GM12878 (cell line): ENCODE measurements around the gene FRYL. TPM values are rescaled to one million over a fixed set of nuclear protein-coding genes. Genes with fewer than 3 reads are reported as not detected.

Experiments
- ATAC-seq: fragments of 200-7000 bp; cut with Tn5 transposase; 3 replicates; pipeline ENCODE4 v1.9.1; 2020; ENCODE audit warnings: mild to moderate bottlenecking, moderate library complexity
- BruUV-seq: library from RNA; stranded (reverse); fragments of 400-500 nt; replicated peaks from 2 replicates; lab custom pipeline; 2021; lab: Mats Ljungman, UMichigan
- CTCF ChIA-PET: fragments of 300-600 bp; sonication (Branson Sonifier 250); formaldehyde crosslinking; extraction: SDS; loops from one replicate; lab custom pipeline; 2021; ENCODE audit warnings: inconsistent platforms; lab: Yijun Ruan, JAX
- POLR2A ChIA-PET: fragments of 350-600 bp; formaldehyde crosslinking; extraction: SDS; loops from one replicate; lab custom pipeline; 2021; ENCODE audit warnings: inconsistent platforms; lab: Charles Lee
- RAD21 ChIA-PET: fragments of 300-600 bp; sonication (Branson Sonifier 250); formaldehyde crosslinking; loops from one replicate; lab custom pipeline; 2023; ENCODE audit warnings: antibody characterized with exemption; ENCODE audit not compliant: unreplicated experiment; lab: Charles Lee
- SMC1A ChIA-PET: fragments of 300-600 bp; sonication (Branson Sonifier 250); formaldehyde crosslinking; loops from one replicate; lab custom pipeline; 2023; ENCODE audit not compliant: unreplicated experiment, uncharacterized antibody; lab: Charles Lee
- DNase-seq: peaks from one replicate; pipeline ENCODE4 v3.0.0-alpha.2; 2011; ENCODE audit warnings: low read depth, low spot score
- FAIRE-seq: peaks from 3 replicates; lab custom pipeline; 2011; peaks lifted over from hg19 to GRCh38; lab: Jason Lieb, UNC
- H2AFZ ChIP-seq: 2 replicates; pipeline ENCODE4 v1.6.0; 2011; ENCODE audit warnings: low read depth, low read length, control low read depth; ENCODE audit not compliant: control insufficient read depth
- H3K27ac ChIP-seq: 2 replicates; pipeline ENCODE4 v1.5.1; 2011; ENCODE audit warnings: control low read depth; ENCODE audit not compliant: control insufficient read depth, insufficient read depth
- H3K27me3 ChIP-seq, 2 experiments: replicated peaks in 1 of 2; 2 replicates each; pipeline versions ENCODE4 v1.6.0 to v1.6.1; 2011; ENCODE audit warnings: low read length in 1 of 2; ENCODE audit not compliant: control insufficient read depth in 2 of 2, insufficient read depth in 2 of 2
- H3K36me3 ChIP-seq, 2 experiments: 2 replicates each; pipeline ENCODE4 v1.5.1; 2011; ENCODE audit warnings: low read length in 1 of 2; ENCODE audit not compliant: control insufficient read depth in 2 of 2, insufficient read depth in 2 of 2
- H3K4me1 ChIP-seq: 2 replicates; pipeline ENCODE4 v1.6.1; 2011; ENCODE audit warnings: mild to moderate bottlenecking, low read length, moderate library complexity, mixed read lengths; ENCODE audit not compliant: control insufficient read depth, insufficient read depth
- H3K4me2 ChIP-seq: 2 replicates; pipeline ENCODE4 v1.6.0; 2011; ENCODE audit warnings: control low read depth; ENCODE audit not compliant: control insufficient read depth, insufficient read depth
- H3K4me3 ChIP-seq: fragments of 200-600 bp; sonication (generic); 2 replicates; pipeline ENCODE4 v1.5.1; 2016
- H3K79me2 ChIP-seq: 2 replicates; pipeline ENCODE4 v1.6.0; 2011; ENCODE audit warnings: low read length; ENCODE audit not compliant: control insufficient read depth, insufficient read depth
- H3K9ac ChIP-seq: 2 replicates; pipeline ENCODE4 v1.8.0; 2011; ENCODE audit warnings: low read length, control low read depth, mixed read lengths; ENCODE audit not compliant: control insufficient read depth, insufficient read depth
- H3K9me3 ChIP-seq: replicated peaks from 3 replicates; pipeline ENCODE4 v1.5.1; 2011; ENCODE audit warnings: mild to moderate bottlenecking, low read length; ENCODE audit not compliant: control insufficient read depth, insufficient read depth
- H4K20me1 ChIP-seq: 2 replicates; pipeline ENCODE4 v1.6.0; 2011; ENCODE audit not compliant: control insufficient read depth, insufficient read depth
- BRCA1 ChIP-seq: IDR thresholded peaks from 2 replicates; pipeline ENCODE4 v1.6.1; 2011; ENCODE audit warnings: low read depth, low read length, improper control_type of control experiment
- GABPA ChIP-seq: IDR thresholded peaks from 2 replicates; pipeline ENCODE4 v1.6.1; 2014; ENCODE audit warnings: antibody characterized with exemption, low read depth, mild to moderate bottlenecking, inconsistent platforms
- MEF2B ChIP-seq: fragments of 450-650 bp; IDR thresholded peaks from 2 replicates; pipeline ENCODE4 v1.6.1; 2018; ENCODE audit warnings: mild to moderate bottlenecking, moderate library complexity; ENCODE audit not compliant: partially characterized antibody, poor library complexity, severe bottlenecking
- MTA2 ChIP-seq: fragments of 450-650 bp; IDR thresholded peaks from 2 replicates; pipeline ENCODE4 v1.6.1; 2016; ENCODE audit warnings: low read depth, mild to moderate bottlenecking, moderate library complexity
- SREBF2 ChIP-seq: IDR thresholded peaks from 2 replicates; pipeline ENCODE4 v1.6.1; 2012; ENCODE audit warnings: mild to moderate bottlenecking, low read length
- TCF12 ChIP-seq: IDR thresholded peaks from 2 replicates; pipeline ENCODE4 v1.6.1; 2011; ENCODE audit warnings: low read depth, mild to moderate bottlenecking, low read length
- in situ Hi-C: fragments of 300-500 bp; cut with MboI; formaldehyde crosslinking; loops from 9 replicates; pipeline ENCODE4 v1.14.3; 2018; ENCODE audit warnings: mixed read lengths
- intact Hi-C: fragments of 100-400 bp; cut with micrococcal nuclease; formaldehyde crosslinking; loops from one replicate; pipeline ENCODE4 v1.14.2; 2022; ENCODE audit not compliant: unreplicated experiment
- polyA plus RNA-seq, 11 experiments: library from polyadenylated mRNA; depleted of rRNA in 4 of 11; unstranded in 6 of 11; stranded (reverse) in 5 of 11; fragments of >200 nt; fragmentation: Nextera tagmentation in 4 of 11; fragmentation: Illumina TruSeq in 1 of 11; extraction: Ambion mirVana in 4 of 11; extraction: Trizol in 1 of 11; gene quantifications; 1 replicate in 1 of 11; 2 replicates in 10 of 11; pipeline versions ENCODE4 v1.2.1 to v1.2.3, GENCODE V29; 2011 to 2016; ENCODE audit warnings: inconsistent platforms in 2 of 11, missing spikeins in 2 of 11, low read depth in 1 of 11
- total RNA-seq, 4 experiments: library from RNA; depleted of rRNA in 3 of 4; stranded (reverse); fragments of >200 nt in 3 of 4; fragmentation: Illumina TruSeq in 1 of 4; extraction: Trizol in 1 of 4; gene quantifications; 2 replicates each; pipeline versions ENCODE4 v1.2.1 to v1.2.3, GENCODE V29; 2013 to 2021
- TF ChIP-seq, protein P1 (sequence below): IDR thresholded peaks from 2 replicates; pipeline ENCODE4 v1.6.1; 2011; ENCODE audit warnings: low read depth, mild to moderate bottlenecking, low read length, moderate library complexity, borderline replicate concordance; ENCODE audit errors: extremely low read depth
- TF ChIP-seq, protein P2 (sequence below): fragments of 450-650 bp; IDR thresholded peaks from 2 replicates; pipeline ENCODE4 v1.6.1; 2017; ENCODE audit warnings: low read depth, mild to moderate bottlenecking, moderate library complexity
- TF ChIP-seq, protein P3 (sequence below): fragments of 450-650 bp; IDR thresholded peaks from 2 replicates; pipeline ENCODE4 v1.6.1; 2017; ENCODE audit warnings: mild to moderate bottlenecking, moderate library complexity
- TF ChIP-seq, protein P4 (sequence below): IDR thresholded peaks from 2 replicates; pipeline ENCODE4 v1.6.1; 2012; ENCODE audit warnings: improper control_type of control experiment, low read depth, low read length; ENCODE audit not compliant: insufficient replicate concordance
- TF ChIP-seq, protein P5 (sequence below): IDR thresholded peaks from 2 replicates; pipeline ENCODE4 v1.6.1; 2011; ENCODE audit warnings: low read depth, low read length, improper control_type of control experiment, borderline replicate concordance

The FRYL gene
- total and polyA plus RNA-seq, 10 of the 15 experiments (the other 5 are each of a cell fraction or from before 2014, with no cell fraction given) = 10.3 to 50.6 (median 28.7) TPM

DNA sequence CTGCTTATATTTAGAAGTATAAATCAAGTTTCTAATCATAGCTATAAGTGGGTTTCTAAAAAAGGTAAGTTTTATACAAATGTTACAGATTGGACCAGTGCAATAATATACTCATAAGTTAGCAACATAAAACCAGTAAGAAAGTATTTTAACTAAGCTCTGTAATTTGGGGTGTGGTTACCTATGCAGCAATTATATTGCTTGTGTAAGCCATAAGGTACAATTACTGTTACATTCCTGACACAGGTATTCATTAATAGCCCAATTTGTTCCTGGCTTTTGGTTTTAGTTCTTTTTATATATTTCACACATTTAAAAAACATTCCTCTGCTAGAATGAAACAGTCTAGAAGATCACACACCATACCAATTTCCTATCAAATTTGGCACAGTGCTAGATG lies 115.1 kb downstream of the FRYL start:
- ChIA-PET CTCF (interaction anchor here (0.9 to 1.6 kb wide), 2 partner anchors 11 to 17 kb away, joined by 3 to 5 read pairs; no protein-coding TSS in a partner anchor), RAD21 (interaction anchor here (0.9 to 1.1 kb wide), 2 partner anchors 8 to 24 kb away, joined by 3 read pairs; no protein-coding TSS in a partner anchor), SMC1A (interaction anchor here (0.7 to 1.6 kb wide), 7 partner anchors 11 to 182 kb away, joined by 3 to 8 read pairs (median 4); no protein-coding TSS in a partner anchor), POLR2A (no interaction called here)
- H3K36me3 ChIP-seq = no peaks in the 10 kb centered on the region
- no peaks in the 10 kb centered on the region for H3K4me1 ChIP-seq
- intact Hi-C loops (no loop called here), in situ Hi-C loops (no loop called here)
- peaks cover 3% of the 10 kb centered on the region for H3K79me2 ChIP-seq
- BruUV-seq = no TSS peak
- no peak overlapping the region for H2AFZ ChIP-seq
- H3K27me3 ChIP-seq = no peaks in the 10 kb centered on the region
- no peak overlapping the region for H3K4me3 ChIP-seq
- H3K27ac ChIP-seq = no peak overlapping the region
- no peak overlapping the region for H3K9ac ChIP-seq
- no peaks in the 10 kb centered on the region for H4K20me1 ChIP-seq
- no peaks in the 10 kb centered on the region; the same call in 2 of the 3 replicates for H3K9me3 ChIP-seq
- no peak for ATAC-seq
- no peak overlapping the region for H3K4me2 ChIP-seq
- no peak for FAIRE-seq
- DNase-seq = no peak
- TF ChIP-seq, protein P1, sequence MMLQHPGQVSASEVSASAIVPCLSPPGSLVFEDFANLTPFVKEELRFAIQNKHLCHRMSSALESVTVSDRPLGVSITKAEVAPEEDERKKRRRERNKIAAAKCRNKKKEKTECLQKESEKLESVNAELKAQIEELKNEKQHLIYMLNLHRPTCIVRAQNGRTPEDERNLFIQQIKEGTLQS = no peak
- TF ChIP-seq GABPA (no peak), BRCA1 (no peak), TCF12 (no peak), MEF2B (no peak), MTA2 (no peak), SREBF2 (no peak)
- TF ChIP-seq, protein P2, sequence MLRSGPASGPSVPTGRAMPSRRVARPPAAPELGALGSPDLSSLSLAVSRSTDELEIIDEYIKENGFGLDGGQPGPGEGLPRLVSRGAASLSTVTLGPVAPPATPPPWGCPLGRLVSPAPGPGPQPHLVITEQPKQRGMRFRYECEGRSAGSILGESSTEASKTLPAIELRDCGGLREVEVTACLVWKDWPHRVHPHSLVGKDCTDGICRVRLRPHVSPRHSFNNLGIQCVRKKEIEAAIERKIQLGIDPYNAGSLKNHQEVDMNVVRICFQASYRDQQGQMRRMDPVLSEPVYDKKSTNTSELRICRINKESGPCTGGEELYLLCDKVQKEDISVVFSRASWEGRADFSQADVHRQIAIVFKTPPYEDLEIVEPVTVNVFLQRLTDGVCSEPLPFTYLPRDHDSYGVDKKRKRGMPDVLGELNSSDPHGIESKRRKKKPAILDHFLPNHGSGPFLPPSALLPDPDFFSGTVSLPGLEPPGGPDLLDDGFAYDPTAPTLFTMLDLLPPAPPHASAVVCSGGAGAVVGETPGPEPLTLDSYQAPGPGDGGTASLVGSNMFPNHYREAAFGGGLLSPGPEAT = no peak
- TF ChIP-seq, protein P3, sequence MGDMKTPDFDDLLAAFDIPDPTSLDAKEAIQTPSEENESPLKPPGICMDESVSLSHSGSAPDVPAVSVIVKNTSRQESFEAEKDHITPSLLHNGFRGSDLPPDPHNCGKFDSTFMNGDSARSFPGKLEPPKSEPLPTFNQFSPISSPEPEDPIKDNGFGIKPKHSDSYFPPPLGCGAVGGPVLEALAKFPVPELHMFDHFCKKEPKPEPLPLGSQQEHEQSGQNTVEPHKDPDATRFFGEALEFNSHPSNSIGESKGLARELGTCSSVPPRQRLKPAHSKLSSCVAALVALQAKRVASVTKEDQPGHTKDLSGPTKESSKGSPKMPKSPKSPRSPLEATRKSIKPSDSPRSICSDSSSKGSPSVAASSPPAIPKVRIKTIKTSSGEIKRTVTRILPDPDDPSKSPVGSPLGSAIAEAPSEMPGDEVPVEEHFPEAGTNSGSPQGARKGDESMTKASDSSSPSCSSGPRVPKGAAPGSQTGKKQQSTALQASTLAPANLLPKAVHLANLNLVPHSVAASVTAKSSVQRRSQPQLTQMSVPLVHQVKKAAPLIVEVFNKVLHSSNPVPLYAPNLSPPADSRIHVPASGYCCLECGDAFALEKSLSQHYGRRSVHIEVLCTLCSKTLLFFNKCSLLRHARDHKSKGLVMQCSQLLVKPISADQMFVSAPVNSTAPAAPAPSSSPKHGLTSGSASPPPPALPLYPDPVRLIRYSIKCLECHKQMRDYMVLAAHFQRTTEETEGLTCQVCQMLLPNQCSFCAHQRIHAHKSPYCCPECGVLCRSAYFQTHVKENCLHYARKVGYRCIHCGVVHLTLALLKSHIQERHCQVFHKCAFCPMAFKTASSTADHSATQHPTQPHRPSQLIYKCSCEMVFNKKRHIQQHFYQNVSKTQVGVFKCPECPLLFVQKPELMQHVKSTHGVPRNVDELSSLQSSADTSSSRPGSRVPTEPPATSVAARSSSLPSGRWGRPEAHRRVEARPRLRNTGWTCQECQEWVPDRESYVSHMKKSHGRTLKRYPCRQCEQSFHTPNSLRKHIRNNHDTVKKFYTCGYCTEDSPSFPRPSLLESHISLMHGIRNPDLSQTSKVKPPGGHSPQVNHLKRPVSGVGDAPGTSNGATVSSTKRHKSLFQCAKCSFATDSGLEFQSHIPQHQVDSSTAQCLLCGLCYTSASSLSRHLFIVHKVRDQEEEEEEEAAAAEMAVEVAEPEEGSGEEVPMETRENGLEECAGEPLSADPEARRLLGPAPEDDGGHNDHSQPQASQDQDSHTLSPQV = no peak
- TF ChIP-seq, protein P4, sequence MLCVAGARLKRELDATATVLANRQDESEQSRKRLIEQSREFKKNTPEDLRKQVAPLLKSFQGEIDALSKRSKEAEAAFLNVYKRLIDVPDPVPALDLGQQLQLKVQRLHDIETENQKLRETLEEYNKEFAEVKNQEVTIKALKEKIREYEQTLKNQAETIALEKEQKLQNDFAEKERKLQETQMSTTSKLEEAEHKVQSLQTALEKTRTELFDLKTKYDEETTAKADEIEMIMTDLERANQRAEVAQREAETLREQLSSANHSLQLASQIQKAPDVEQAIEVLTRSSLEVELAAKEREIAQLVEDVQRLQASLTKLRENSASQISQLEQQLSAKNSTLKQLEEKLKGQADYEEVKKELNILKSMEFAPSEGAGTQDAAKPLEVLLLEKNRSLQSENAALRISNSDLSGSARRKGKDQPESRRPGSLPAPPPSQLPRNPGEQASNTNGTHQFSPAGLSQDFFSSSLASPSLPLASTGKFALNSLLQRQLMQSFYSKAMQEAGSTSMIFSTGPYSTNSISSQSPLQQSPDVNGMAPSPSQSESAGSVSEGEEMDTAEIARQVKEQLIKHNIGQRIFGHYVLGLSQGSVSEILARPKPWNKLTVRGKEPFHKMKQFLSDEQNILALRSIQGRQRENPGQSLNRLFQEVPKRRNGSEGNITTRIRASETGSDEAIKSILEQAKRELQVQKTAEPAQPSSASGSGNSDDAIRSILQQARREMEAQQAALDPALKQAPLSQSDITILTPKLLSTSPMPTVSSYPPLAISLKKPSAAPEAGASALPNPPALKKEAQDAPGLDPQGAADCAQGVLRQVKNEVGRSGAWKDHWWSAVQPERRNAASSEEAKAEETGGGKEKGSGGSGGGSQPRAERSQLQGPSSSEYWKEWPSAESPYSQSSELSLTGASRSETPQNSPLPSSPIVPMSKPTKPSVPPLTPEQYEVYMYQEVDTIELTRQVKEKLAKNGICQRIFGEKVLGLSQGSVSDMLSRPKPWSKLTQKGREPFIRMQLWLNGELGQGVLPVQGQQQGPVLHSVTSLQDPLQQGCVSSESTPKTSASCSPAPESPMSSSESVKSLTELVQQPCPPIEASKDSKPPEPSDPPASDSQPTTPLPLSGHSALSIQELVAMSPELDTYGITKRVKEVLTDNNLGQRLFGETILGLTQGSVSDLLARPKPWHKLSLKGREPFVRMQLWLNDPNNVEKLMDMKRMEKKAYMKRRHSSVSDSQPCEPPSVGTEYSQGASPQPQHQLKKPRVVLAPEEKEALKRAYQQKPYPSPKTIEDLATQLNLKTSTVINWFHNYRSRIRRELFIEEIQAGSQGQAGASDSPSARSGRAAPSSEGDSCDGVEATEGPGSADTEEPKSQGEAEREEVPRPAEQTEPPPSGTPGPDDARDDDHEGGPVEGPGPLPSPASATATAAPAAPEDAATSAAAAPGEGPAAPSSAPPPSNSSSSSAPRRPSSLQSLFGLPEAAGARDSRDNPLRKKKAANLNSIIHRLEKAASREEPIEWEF = no peak
- TF ChIP-seq, protein P5, sequence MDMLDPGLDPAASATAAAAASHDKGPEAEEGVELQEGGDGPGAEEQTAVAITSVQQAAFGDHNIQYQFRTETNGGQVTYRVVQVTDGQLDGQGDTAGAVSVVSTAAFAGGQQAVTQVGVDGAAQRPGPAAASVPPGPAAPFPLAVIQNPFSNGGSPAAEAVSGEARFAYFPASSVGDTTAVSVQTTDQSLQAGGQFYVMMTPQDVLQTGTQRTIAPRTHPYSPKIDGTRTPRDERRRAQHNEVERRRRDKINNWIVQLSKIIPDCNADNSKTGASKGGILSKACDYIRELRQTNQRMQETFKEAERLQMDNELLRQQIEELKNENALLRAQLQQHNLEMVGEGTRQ = no peak
